GM21447 (cell line): Measurements from ENCODE around the gene CRTAC1.
"Not testable (repeated sequence)": the region's sequence is repeated elsewhere in the genome, so short reads cannot be mapped to it uniquely, and the experiment has no call there.

Experiments
- ATAC-seq: cut with Tn5 transposase; IDR thresholded peaks from one replicate; pipeline ENCODE4 v1.9.1; 2021; ENCODE audit not compliant: unreplicated experiment

The CRTAC1 gene

DNA sequence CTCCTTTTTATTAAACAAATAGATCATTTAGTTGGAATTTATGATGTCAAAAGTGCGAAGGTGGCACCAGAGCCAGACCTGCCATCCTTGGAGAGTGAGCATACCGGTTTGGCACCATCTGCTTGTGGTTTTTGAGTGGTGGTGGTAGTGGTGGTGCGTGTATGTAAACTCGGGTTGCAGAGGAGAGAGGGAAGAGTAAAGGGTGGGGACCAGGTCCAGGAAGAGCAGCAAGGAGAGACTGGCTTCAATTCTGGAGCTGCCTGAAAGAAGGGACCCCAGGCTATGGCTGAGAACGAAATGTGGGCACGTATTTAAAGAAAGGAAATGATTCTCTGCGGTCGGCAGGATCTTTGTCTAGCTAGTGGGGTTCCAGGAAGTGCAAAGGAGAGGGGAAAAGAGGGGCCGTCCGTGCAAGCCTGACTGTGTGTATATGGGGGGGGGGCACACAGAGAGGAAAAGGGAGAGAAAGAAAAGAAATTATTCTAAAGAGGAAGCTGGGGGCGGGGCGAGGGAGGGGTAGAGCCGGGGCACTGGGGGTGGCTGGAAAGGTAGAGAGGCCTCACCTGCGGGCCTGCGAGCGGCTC, 181.2 kb downstream of the CRTAC1 start:
- ATAC-seq = no peak

DNA sequence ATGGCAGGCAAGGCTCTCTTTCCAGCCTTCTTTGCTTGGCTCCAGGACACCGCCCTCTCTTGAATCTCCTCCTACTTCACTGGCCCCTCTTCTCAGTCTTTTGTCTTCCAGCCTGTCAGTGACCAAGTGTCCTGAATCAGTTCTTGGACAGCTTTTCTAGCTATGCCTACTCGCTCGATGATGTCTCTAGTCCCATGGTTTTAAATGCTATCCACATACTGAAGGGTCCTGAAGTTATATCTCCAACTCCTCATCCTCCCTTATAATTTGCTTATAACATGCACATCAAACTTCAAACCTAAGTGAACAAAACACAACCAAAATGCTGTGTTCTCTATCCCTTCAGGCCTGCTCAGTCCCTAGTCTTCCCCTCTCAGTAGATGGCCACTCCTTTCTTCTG, 185.7 kb downstream of the CRTAC1 start:
- ATAC-seq = no peak

DNA sequence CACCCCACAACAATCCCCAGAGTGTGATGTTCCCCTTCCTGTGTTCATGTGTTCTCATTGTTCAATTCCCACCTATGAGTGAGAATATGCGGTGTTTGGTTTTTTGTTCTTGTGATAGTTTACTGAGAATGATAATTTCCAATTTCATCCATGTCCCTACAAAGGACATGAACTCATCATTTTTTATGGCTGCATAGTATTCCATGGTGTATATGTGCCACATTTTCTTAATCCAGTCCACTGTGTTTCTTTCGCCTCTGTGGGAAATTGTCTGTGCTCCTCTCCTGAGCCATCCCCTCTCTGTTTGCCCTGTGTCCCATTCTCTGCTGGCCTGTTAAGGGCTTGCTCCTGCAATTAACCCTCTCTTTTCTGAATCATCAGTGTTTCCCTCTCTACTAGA, 186.4 kb downstream of the CRTAC1 start:
- ATAC-seq = not testable (repeated sequence)

GRCh38 chr10:97843281-97843671, 187.1 kb downstream of the CRTAC1 start:
- no peak for ATAC-seq

GRCh38 chr10:97842656-97843280, 187.7 kb downstream of the CRTAC1 start:
- ATAC-seq = no peak

GRCh38 chr10:97842114-97842513, 188.3 kb downstream of the CRTAC1 start:
- ATAC-seq = not testable (repeated sequence)

- ATAC-seq = not testable (repeated sequence)
Observed at GRCh38 chr10:97841166-97841565, 189.3 kb downstream of the CRTAC1 start.

DNA sequence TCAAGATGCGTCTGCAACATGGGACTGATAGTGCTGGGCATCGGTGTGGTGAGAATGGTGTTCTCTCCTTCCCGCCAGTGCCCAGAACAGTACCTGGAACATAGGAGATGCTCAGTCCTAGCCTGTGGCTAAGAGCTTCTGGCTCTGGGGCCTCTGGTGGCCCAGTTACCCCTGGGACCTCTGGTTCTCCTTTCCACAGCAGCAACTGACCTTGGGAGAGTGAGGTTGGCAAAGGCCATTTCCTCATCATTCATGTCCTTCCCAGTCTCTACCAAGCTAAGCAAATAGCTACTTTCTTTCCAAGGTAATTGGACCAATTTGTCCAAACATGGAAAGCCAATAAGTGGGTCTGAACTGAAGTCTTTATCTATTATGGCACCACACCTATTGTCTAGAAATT, 192.3 kb downstream of the CRTAC1 start:
- ATAC-seq = no peak

DNA sequence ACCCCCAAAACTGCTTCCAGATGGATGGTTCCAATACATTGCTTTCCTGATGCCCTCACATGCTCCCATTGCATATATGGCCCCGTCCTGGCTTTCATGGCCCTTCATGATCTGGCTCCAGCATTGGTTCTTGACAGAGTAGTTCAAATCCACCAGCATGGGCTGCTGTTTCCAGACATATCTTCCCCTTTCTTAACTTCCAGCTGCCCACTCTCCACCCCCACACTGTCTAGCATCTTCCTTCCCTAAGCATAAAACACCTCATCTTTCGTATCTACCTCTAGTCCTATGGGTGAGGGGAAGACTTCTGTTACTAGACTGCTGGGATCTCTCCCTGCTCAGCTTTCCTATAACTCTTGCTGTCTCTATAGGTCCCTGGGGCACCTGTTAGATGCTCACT, 194.0 kb downstream of the CRTAC1 start:
- ATAC-seq = no peak

DNA sequence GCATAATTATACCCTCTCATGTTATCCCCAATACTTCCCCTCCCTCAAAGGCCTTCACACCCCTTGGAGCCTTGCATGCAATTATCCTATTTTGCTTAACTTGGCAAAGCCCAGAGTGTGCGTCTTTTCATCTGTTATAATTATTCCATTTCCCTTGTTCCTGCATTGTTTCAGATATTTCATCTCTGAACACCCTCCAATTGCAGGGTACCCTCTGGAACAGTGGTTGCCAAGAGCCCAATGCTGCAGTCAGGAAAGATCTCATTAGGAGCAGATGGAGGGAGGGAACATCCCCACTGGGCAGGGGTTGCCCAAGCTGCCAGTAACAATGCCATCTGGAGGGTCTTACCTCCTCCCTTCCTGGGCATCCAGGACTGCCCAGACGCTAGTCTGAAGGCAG, 199.2 kb downstream of the CRTAC1 start:
- ATAC-seq = no peak

DNA sequence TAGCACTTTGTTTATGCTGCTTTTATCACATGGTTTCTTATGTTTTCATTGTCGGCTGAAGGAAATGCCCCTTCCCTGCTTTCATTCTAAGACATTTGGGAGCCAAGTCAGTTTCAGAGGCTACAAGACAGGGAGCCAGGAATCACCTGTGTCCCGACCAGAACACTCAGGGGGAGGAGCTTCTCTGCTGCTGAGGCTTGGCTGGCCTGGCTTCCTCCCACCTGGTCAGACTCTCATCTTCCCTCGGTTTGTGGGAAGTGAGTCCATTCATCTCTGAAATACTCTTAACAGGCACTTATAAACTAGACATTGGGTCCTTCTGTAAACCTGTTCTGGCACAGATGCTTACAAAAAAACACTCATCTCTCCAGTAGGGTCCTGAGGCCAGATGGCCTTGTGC, 200.4 kb downstream of the CRTAC1 start:
- no peak for ATAC-seq

- ATAC-seq = no peak
Observed at GRCh38 chr10:97828721-97829120, 201.7 kb downstream of the CRTAC1 start.

DNA sequence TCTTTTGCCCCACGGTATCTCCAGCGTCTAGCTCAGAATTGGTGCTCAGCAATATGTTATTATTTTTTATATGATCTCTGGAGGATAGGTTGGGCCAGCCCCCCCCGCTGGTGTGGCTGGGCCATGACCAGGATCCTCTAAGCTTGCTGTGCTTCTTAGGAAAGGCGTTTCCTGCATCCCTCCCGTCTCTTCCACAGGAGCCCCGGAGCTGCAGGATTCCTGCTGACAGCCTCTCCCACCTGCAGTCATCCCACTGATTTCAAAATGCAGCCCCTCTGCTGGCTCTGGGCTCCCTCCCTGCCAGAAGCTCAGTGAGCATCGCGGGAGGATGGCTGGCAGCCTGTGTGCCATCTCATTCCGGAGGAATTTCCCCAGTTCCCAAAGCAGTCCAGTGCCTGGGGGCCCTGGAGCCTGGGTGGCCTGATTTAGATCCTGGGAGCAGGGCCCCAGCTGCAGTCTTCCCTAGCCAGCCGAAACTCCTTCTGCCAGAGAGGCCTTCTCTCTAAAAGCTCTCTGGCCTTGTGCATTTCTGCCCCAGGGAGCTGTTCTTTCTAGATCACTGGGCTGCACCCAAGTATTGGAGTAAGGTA, 202.6 kb downstream of the CRTAC1 start:
- no peak for ATAC-seq

DNA sequence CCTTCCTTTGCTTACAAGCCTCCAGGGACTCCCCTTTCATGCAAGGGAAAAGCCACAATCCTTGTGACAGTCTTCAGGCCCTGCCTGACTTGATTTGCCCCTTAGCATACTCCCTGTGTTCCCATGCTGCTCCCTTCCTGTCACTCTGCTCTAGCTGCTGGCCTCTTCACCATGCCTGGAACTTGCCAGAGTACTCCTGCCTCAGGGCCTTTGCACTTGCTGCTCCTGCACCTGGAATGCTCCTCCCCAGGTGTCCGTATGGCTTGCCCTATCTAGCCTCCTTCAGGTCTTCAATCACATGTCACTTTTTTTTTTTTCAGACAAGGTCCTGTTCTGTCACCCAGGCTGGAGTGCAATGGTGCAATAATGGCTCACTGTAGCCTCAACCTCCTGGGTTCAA, 203.5 kb downstream of the CRTAC1 start:
- ATAC-seq = no peak

DNA sequence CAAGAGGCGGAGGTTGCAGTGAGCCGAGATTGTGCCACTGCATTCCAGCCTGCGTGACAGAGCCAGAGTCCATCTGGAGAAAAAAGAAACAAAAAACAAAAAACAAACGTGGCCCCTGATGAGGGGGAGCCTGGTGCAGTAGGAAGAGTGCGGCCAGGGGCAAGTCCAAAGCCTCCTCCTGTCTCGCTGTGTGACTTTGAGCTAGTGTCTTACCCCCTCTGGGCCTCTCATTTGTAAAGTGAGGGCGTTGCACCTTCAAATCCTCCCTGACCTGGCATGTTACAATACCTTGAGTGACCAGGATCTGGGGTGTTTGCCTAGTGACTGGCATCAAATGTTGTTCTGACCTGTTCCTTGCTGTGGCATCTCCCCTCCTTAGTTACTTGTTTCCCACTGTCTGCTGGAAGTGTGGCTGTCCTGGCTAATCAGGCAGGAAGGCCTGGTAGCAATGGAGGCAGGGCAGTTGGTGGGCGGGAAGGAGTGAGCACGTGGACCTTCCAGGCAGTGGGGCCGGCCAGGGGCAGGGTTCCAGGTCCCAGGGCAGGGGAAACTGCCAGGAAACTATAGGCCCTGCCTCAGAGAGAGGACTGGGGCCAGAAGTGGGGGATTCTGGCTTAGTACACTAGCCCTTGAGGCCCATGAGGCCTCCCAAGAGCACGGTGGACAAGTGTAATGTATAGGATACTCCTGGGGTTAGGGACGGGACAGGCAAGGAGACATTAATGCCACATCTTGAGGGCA, 205.2 kb downstream of the CRTAC1 start:
- ATAC-seq = no peak

DNA sequence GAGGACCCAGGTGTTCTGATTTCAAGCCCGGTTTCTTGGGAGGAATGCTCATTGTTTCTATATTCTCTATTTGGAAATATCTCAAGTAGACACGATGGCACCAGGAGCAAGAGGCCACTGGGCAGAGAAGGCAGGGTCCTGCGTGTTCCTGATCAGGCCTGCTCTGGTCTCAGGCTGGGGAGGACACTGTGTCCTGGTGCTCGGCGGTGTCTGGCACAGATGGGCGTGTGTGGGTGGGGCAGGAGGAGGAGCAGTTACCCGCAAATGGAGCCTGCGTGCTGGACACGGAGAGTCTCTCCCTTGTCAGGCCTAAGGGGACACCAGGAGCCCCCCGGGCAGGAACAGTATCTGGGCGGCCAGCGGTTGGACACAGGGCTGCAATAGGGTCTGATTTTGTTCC, 206.7 kb downstream of the CRTAC1 start:
- no peak for ATAC-seq

DNA sequence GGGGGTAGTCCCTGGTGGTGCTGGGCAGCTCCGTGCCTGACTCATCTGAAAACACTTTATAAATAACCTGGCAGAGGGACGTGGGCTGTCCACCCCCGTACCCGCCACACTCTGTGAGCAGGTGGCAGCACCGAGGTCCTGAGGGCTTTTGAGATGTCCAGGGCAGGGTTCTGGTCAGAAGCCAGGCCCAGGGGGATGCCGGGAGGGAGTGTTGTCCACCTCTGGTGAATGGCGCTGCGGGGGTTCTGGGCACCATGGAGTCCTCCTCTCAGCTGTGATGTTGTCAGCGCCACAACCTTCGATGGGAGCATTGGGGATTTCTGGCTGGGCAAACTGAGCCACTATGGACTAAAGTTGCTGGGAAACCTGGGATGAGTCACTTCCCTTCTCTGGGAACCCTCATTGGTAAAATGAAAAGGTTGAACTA, 208.1 kb downstream of the CRTAC1 start:
- ATAC-seq = no peak

DNA sequence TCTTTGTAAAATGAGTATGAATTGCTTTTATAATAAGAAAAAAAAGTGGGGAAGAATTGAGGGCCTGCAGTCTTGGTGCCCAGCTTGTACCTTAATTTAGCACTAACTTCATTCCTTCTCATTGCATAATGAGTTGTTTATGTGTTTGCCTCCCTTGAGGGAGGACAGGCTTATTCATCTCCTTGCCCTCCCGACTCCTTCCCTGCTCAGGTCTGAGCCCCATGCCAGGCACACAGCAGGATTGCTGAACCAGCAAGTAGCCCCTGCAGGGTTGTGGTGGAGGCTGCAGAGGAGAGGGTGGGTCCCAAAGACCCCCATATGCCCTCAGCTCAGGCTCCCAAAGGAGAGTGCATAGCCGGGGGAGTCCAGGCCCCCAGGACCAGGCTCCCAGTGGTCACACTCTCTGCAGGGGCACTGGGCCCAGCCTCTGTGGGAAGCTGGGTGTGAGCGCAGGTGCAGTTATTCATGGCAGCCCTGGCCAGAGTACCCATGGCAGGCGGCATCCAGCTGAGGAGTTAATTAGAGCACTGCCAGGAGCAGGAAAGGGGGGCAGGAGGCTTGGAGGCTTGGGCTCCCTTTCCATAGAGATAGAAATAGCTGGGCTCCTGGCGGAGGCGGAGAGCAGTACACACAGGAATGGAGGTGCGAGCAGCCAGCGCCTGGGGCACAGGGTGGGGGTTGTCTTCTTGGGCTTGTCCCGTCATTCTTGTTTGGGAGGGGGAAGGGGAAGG, 208.9 kb downstream of the CRTAC1 start:
- no peak for ATAC-seq

DNA sequence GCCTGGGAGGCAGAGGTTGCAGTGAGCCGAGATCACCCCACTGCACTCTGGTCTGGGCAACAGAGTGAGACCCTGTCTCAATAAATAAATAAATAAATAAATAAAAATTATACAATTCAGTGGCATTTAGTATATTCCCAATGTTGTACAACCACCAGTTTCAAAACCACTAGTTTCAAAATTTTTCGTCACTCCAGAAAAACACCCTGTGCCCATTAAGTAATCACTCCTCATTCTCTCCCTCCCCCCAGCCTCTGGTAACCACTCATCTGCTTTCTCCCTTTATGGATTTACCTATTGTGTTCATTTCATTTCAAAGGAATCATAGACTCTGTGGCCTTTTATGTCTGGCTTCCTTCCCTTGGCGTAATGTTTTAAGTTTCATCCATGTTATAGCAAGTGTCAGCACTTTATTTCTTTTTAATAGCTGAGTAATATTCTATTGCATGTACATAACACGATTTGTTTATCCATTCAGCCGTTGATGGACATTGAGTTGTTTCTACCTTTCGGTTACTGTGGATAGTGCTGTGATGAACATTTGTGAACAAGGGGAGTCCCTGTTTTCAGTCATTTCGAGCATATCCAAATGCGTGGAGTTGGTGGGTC, 210.2 kb downstream of the CRTAC1 start:
- no peak for ATAC-seq

DNA sequence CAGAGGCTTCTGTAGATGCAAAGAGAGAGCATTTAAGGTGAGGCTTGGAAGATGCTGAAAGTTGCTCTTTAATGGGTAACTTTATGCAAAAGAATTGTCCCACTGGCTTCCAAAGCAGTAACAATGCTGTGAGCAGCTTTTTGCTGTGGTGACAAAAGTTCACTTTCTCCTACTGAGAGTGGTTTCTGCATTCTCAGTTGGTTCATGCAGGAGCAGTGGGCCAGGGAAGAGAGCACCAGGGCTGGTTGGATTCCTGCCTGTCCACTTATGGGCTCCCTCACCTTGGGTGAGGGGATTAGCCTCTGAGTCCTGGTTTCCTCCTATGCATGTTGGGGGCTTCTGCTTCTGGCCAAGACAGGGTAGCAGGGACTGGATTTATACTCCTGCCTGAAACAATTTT, 211.8 kb downstream of the CRTAC1 start:
- ATAC-seq = no peak

- ATAC-seq = no peak
Observed at GRCh38 chr10:97816609-97817008, 213.8 kb downstream of the CRTAC1 start.
